Endothelial cell of hepatic sinusoid (primary cell): ENCODE data around the gene TBC1D1.
"Not testable (repeated sequence)": the region's sequence is repeated elsewhere in the genome, so short reads cannot be mapped to it uniquely, and the experiment has no call there.

Experiments
- in situ Hi-C: cut with HindIII; loops from 2 replicates; pipeline ENCODE4 v1.10.0; 2017; ENCODE audit warnings: low sequenced_read_pairs

The TBC1D1 gene

DNA sequence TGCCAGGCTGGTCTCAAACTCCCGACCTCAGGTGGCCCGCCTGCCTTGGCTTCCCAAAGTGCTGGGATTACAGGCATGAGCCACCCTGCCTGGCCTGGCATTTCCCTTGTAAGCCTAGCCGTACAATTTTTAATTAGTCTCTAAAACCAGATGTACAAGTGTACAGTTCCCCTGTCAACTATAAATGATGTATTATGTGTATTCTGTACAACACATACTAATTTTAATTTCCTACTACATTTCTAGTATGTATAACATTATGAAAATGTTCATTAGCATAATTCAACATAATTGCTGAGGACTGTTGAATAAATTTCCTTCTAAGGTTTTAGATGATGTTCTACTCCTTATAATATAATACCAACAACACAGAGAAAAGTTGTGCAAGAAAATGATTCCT, 27.8 kb downstream of the TBC1D1 start:
- in situ Hi-C loops, result no loop called here

DNA sequence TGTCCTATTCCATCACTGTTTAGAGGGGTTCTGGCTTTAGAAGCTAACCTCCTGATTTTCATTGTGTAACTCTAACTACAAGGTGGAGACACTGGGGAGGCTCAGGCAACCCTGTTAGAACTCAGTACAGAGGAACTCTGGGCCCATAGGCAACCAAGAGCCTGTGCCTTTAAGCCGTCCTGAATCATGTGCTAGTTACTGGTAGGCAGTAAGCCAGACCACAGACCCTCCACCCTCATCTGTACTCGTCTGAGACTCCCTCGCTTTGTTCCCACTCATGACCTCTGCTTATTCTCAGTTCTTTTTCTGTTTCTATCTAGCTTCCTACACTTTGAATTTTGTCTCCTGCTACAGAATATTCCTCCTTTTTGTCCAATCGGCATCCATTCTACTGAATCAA, 31.4 kb downstream of the TBC1D1 start:
- in situ Hi-C loops, result no loop called here

DNA sequence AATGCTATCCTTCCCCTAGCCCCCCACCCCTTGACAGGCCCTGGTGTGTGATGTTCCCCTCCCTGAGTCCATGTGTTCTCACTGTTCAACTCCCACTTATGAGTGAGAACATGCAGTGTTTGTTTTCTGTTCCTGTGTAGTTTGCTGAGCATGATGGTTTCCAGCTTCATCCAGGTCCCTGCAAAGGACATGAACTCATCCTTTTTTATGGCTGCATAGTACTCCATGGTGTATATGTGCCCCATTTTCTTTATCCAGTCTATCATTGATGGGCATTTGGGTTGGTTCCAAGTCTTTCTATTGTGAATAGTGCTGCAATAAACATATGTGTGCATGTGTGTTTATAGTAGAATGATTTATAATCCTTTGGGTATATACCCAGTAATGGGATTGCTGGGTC, 32.2 kb downstream of the TBC1D1 start:
- in situ Hi-C loops, result not testable (repeated sequence)

DNA sequence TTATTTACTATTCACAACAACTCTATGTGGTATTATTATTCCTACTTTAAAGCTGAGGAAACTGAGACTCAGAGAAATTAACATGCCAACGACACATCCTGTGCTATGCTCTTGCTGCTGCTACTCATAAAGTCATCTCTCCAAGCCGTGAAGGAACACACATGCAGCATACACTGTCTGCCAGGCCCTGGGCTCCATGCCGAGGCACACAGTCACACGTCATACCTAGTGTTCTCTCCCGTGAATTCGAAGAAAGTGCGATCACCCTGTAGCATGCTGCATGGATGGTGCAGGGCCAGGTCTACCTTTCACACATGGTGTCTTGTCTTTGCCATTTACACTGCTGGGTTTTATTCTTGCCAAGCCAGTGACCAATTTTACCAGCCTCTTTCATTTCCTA, 34.1 kb downstream of the TBC1D1 start:
- in situ Hi-C loops, result no loop called here

DNA sequence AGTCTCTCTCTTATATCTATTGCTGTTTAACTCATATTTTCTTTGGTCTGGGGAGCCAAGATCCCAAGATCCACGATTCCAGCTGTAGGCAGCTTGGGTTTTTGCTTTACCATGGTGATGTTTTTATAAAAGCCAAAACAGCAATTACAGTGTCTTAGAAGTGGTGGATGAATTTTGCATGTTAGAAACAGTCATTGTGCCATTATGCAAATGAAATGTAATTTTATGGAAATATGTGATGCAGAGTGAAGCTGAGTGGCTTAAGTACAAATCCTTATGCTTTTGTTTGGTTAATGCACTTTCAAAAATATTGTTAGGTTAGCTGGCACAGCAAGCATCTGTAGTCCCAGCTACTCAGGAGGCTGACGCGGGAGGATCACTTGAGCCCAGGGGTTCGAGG, 36.5 kb downstream of the TBC1D1 start:
- in situ Hi-C loops, result no loop called here

DNA sequence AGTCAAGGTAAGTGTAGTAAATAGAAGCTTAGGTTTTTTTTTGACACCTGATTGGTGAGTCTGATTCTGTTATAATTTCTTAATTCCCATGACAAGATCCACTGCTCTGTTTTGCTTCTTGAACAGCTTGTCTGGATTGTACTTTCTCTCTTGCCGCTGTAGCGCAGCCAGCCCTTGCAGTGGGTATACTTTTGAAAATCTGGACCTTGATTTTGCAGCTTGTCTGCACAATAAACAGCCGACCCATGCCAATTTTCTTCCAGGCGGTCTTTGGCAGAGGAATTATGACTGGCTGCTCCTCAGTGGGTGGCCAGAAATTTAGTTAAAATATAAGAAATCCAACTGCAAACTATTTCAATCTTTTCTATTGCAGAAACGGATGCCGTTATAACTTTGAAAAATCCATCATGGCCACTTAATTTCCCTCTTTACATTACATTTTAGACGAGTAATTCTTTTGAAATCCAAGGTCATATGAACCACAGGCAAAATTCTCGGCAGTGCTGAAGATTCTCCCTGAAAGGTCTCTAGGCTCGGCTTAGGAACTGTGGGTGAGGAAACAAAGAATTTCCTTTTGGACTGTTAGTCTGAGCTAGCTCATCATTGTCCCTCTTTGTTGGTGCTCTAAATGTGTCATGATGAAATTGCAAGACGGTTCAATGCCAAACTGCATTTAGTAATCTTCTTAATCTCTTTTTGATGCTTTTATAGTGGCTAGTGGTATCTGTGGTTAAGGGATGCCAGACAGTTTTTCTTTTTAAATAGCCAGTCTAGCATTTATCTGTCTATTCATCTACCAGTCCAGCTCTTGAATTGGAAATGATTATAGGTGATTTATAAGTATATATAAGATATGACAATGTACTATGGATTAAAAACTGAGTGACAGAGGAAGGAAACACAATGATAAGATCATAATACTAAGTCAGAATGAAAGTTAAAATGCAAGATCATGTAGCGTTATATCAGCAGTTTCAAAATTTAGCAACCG, 37.8 kb downstream of the TBC1D1 start:
- in situ Hi-C loops, result no loop called here

DNA sequence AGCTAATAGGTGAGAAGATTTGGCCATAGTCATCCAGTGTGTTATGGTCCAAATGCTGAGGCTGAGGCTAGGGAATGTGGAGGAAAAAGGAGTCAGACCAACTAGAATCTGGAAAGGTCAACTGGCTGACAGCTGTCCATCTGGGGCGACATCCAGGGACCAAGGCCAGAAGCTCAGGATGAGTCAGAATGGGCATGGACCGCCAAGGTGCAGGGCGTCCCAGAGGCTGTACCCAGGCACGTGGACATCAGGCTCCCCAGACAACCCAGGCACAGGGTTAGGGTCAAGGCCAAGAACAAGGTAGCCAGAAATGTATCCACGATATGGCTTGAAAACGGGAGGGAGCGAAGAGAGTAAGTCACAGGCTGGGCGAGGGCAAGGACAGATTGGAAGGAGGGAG, 43.2 kb downstream of the TBC1D1 start:
- in situ Hi-C loops, result no loop called here

DNA sequence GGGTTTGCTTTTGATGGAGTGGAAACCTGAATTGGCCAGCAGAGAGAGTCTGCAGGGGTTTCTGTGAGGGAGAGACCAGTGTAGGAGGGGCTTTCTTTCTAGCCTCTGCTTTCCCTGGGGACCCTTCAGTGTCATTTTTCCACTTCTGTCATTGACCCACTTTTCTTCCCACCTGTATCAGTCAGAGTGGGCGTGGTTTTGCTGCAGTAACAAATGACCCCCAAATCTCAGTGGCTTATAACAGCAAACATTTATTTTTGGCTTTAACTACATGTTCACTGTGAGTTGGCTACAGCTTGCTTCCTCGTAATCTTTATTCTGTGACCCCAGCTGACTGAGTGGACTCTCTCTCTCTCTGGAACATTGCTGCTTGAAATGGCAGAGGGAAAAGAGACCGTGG, 43.7 kb downstream of the TBC1D1 start:
- in situ Hi-C loops, result no loop called here

DNA sequence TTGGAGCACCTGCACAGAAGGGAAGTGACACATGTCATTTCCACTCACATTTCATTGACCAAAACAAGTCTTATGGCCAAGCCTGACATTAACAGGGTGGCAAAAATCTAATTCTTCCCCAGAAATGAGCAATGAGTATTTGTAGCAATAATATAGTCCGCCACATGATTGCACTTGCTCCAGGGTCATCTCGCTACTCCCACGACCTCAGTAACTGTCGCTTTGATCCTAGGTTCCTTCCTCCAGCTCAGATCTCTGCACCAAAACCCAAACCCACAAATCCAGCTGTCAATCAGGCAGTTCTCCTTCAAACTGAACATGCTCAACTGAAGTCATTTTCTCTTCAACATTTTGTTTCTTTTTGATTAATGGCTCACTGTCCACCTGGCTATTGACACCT, 44.1 kb downstream of the TBC1D1 start:
- in situ Hi-C loops, result no loop called here

DNA sequence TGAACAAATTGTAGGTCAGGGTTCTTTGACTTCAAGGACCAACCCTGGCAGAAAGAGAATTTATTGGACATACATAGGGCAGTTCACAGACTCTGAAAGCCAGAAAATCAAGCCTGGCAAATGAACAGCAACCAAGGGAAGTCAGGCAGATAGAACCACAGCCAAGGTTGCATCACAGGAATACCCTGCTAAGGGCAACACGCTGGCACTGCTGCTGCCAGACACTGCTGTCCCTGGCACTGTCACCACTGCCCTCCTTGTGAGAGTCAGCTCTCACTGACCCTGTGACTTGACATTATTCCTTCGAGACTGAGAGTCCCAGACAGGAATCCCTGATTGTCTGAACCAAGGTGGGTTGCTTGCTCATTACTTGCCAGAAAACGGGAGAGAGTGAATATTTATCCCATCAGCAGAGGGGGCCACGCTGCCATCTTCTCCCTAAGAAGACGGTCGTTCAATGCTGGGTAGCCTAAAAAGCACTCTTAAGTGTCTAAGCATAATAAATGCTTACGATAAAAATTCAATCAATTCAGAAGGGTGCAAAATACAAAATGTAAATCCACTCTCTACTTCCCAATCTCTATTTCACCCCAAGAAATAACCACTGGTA, 46.1 kb downstream of the TBC1D1 start:
- in situ Hi-C loops, result no loop called here

DNA sequence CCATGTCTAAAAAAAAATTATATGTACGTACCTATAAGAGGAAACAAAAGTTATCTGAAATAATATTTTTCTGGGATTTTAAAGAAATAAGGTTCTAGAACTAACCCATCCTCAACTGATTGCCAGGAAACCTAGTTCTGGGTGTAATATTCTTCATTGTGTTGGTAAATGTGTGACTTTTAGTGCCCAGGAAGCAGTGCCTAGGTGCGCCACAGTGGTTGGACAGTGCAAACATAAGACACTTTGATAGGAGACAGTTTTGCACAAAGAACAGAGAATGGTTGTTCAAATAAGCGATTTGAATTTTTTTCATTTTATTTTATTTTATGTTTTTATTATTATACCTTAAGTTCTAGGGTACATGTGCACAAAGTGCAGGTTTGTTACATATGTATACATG, 47.3 kb downstream of the TBC1D1 start:
- in situ Hi-C loops, result no loop called here

DNA sequence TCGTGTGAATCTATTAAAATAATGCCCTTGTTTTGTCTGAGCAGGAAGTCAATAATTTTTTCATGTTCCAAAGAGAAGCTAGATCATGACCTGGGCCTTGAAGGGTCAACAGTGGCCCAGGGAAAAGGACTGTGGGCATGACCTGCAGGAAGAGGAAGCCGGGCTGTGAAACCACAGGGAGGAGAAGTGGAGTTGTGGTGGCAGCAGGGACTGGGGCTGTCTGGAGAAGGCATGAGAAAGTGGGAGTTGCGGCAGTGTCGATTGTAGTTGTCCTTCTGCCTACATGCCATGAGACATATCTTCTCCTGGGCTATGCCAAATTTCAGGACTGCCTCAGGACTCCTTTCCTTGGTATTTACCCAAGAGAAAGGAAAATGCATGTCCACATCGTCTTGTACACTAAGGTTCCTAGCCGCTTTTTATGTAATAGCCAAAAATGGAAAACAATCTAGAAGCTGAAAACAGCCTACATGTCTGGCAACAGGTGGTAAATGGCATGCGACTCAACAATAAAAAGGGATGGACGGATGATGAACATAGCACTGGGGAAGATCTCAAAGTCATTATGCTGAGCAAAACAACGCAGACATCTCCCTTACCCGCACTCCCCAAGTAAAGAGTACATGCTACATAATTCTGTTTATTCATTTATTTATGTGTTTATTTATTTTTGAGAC, 55.8 kb downstream of the TBC1D1 start:
- in situ Hi-C loops, result no loop called here

DNA sequence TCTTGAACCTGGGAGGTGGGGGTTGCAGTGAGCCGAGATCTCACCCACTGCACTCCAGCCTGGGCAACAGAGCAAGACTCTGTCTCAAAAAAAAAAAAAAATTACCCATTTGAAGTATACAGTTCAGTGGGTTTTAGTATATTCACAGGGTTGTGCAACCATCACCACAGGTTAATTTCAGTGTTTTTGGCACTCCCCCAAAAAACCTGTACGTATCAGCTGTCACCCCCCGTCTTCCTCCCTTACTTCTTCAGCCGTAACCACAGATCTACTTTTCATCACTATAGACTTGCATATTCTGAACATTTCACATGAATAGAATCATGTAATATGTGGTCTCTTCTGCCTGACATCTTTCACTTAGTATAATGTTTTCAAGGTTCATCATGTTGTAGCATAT, 57.7 kb downstream of the TBC1D1 start:
- in situ Hi-C loops, result no loop called here

DNA sequence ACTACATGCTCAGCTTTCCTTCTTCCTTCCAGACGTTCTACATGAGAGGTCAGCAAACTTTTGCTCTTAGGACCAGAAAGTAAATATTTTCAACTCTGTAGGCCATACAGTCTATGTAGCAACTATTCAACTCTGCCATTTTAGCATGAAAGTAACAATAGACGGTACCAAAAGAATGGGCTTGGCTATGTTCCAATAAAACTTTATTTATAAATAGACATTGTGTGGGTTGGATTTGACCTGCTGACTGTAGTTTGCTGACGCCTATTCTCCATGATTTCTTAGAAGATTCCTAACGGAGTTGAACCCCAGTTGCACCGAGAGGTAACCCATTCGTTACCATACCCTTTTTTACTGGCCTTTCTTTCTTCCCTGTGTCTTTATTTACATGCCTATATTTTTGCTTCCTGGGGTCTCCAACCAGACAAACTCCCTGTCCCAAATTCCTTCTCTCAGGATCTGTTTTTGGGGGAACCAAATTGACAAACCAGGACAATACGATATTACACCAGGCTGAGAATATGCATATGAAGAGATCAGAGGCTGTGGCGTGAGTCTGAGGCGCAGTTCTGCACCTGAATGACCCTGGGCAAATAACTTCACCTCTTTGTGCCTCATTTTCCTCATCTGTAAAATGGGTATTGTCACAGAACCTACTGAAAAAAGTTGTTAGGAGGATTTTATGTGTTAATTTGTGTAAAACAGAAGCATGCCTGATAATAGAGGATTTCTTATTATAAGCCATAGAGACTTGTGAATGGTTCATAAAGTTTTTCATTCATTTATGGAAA, 58.9 kb downstream of the TBC1D1 start:
- in situ Hi-C loops, result no loop called here

DNA sequence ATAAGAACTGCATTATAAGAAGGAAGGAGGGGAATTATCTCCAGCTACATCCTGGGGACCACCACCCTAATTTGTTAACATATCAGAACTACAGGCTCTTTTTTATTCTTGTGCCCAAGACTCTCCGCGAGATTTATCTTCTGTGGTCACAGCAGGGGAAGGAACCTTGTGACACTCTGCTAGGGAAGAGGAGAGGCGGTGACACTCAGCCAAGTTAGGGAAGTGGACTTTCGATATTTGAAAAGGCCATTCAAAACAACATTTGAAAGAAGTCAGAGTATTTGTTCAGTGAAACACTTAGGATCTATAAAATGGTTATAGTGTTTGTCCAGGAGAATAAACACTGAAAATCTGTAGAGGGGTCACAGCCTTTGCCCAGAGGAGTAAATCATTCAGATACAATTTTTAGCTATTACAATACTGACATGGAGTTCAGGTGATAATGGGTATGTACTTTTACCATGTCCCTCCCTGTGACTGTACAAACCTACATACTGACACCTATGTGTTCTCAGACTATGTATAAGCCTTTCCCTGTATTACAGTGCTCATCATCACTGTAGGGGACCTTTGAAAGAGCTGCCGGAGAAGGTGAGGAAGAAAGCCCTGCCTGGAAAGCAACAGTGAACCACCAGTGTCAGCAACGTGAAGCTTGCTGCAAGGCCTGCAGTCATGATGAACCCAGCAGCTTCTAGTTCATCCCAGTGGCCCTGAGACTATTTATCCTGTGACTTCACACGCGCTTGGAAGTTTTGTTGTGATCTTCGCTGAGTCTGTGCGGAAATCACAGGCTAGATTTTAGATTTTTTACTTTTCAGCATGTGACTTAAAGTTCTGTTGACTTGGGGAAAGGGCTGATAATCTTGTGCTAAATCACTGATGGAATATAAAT, 60.8 kb downstream of the TBC1D1 start:
- in situ Hi-C loops, result no loop called here

DNA sequence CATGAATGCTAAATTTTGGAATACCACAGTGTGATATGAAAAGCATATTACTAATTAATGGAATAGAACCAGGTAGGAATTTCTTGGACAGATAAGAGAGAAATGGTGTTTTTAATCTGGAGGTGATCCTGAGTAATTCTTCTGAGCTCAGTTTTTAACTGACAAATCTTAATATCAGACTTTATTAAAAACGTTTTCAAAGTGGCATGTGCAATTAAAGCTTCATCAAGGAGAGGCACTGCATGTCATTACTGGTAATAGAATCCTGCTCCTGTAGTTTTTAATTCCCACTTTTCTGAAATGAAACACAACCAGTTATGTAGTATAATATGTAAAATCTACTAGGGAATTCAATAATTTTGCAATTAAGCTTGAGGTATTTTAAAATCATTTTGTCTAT, 62.3 kb downstream of the TBC1D1 start:
- in situ Hi-C loops, result no loop called here

DNA sequence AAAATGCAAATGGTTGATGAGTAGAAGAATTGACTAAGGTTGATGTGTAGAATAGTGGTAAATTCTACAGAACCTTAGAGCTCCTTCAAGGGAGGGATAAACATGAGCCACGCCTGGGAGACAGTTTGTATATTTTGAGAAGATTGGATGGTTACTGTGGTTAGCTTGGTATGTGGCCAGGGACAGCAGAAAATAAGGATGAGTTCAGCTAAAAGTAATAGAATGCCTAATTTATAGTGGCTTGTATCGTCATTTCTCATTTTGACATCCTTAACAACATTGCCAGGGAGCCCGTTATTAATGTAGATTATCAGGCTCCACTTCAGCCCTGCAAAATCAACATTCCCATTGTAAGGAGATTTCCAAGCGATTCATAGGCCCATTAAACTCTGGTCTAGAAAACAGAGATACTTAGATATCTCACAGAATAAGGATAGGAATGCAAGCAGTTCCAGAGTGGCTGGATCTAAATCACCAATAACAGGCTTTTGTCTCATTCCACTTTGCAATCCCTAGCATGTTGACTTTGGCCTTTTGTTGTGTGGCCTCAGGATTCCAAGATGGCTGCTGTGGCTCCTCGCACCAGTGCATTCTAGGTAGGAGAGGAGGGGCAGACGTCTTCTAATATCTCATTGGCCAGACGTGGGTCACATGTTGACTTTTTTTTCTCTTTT, 62.9 kb downstream of the TBC1D1 start:
- in situ Hi-C loops, result no loop called here

DNA sequence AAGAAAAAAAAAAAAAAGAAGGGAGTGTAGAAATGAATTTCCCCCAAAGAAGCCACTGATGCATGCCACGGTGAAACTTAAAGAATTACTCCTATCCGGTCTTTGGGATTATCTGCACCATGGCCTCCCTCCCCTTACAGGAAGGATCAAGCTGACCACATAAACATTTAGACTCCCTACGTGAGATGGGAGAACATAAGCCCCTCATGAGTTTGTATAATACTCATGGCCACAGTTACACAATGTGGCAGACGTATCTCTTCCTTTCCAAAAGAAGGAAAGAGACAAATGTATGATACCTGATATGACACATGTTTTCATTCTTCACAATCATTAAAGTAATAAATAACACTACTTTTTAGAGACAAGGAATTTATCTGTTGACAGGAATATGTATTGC, 66.1 kb downstream of the TBC1D1 start:
- in situ Hi-C loops, result no loop called here

DNA sequence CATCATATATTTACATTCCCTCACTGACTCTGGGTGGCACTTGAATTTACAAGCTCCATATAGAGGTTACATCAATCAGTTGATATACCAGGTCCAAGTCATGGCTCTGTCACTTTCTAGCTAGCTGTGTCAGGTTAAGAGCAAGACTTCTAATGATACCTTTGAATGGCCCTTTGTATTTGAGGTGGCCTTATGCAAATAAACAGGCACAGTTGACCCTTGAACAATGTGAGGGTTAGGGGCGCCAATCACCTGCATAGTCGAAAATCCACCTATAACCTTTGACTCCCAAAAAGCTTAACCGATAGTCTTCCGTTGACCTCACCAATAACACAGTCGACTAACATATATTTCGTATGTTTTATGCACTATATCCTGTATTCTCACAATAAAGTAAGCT, 68.0 kb downstream of the TBC1D1 start:
- in situ Hi-C loops, result no loop called here

DNA sequence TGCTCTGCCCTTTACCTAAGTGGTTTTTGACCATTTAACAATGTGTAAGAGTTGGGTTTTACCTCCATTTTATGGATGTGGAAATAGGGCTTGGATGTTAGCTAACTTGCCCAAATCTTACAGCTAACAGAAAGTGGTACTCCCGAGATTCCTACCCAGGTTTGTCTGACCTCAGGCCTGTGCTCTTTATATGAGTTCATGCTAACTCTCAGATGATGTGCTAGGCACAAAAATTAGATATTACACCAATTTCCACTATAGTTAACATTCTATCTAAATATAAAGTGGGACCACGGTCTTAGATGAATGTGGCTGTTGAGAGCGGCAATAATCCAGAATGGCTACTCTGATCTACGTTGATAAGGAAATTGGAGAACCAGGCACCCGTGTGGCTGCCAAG, 69.2 kb downstream of the TBC1D1 start, which contains the start of gene PTTG2:
Gene PTTG2, plus strand, starts transcription at position 301 of the 400 bp plus-strand sequence. Its CDS starts 37 bp downstream, at position 338.
- in situ Hi-C loops, result no loop called here
